ENCODE data around the gene GPRIN3.

Gene GPRIN3
- 90.4 to 216 (median 143) reads per million in 4 experiments for total RNA-seq

- DNase-seq, result peak; percentile 34
These were observed at the start of gene GPRIN3 for GRCh38 chr4:89307446-89308160. Gene GPRIN3, minus strand, starts transcription at chr4:89307800. Its CDS starts 57,690 bp downstream, at chr4:89250110.

DNA sequence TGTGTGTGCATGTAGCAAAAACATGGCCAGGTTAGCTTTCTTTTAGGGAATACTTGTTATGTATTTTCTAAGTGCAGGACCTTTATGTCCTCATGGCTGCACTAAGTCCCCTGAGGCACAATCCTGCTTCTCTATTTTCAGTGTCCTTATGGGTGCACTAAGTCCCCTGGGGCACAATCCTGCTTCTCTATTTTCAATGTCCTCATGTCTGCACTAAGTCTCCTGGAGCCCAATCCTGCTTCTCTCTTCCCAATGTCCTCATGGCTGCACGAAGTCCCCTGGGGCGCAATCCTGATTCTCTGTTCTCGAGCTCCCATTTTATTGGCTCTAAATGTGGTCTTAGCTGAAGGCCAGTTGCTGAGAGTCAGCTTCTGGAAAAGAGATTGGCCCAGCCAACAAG, 49.7 kb upstream of the GPRIN3 start:
- DNase-seq, result no peak

- no peak for DNase-seq
These were observed 48.5 kb upstream of the GPRIN3 start for GRCh38 chr4:89356086-89356485.

GRCh38 chr4:89353514-89353913, 45.9 kb upstream of the GPRIN3 start:
- no peak for DNase-seq

DNA sequence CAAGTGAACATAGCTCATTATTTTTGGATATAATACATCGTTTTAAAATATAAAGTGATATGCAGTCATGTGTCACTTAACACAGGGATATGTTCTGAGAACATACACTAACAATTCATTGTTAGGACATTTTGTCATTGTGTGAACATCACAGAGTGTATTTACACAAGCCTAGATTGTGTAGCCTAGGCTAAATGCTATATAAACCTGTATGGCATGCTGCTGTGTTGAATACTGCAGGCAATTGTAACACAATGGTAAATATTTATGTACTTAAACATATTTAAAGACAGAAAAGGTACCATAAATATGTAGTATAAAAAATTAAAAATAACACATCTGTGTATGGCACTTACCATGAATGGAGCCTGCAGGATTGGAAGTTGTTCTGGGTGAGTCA, 44.9 kb upstream of the GPRIN3 start:
- no peak for DNase-seq

- no peak for DNase-seq
These were observed 43.6 kb upstream of the GPRIN3 start for GRCh38 chr4:89351201-89351600.

- DNase-seq, result no peak
These were observed 39.9 kb upstream of the GPRIN3 start for GRCh38 chr4:89347363-89348025.

GRCh38 chr4:89344571-89344970, 37.0 kb upstream of the GPRIN3 start:
- no peak for DNase-seq

DNA sequence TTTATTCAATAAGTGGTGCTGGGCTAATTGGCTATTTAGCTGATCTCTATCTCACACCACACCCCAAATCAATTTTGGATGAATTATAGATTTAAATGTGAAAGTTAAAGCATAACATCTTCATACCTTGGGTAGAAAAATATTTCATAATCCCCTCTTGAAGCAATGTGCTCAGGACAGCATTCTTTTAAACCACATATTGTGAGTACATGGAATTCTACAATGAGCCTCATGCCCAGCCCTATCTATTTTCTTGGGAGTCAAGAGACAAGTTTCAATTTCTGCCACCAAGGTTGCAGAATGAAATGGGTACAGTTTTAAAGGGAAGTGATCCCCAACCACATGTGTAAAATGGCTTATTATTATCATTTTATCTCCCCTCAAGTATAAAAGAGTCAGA, 30.6 kb upstream of the GPRIN3 start:
- DNase-seq, result no peak

- DNase-seq, result no peak
These were observed 30.1 kb upstream of the GPRIN3 start for GRCh38 chr4:89337681-89338080.

DNA sequence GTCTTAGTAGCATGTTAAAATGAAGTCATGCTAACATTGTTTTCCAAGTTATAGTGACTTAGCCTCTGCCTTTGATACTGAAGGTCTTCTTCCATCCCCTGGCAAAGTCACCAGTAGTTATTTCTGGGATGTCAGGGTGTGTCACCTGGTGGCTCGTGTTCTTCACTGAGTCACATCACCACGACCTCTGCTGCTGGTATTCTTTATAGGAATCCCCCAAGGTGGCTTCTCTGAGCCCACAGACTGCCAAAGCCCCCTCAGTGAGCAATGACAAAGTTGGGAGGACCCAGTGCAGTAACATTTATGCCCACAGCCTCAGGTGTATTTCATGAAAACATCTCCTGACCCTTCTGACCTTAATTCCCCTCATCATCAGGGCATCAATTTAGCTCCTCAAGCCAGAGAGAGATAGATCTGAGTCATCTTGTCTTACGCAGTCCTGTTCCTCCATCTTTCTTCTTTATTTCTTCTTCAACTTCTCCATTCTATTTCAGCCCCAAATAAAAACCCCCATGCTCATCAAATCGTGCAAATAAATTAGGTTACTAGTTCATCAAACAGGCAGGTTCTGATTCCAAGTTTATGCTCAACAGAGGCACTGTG, 29.3 kb upstream of the GPRIN3 start:
- no peak for DNase-seq

- DNase-seq, result no peak
These were observed 27.2 kb upstream of the GPRIN3 start for GRCh38 chr4:89334830-89335229.

DNA sequence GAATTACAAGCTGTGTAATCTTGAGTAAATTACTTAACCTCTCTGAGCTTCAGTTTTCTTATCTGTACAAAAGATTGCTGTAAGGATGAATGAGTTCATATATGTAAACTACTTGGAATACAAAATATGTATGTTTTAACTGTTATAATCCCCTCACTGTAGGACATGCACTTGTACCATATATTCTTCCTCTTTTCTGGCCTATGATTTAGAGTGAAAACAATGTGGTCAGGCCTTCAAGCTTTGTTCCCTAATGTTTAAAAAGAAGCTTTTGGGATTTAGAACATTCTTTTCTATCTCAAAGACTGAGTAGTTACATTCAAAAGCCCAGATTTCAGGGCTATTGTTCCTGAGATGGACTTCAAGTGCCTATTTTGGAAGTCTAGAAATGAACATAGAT, 26.7 kb upstream of the GPRIN3 start:
- no peak for DNase-seq

GRCh38 chr4:89331686-89332544, 24.3 kb upstream of the GPRIN3 start:
- DNase-seq, result no peak

GRCh38 chr4:89331197-89331596, 23.6 kb upstream of the GPRIN3 start:
- no peak for DNase-seq

DNA sequence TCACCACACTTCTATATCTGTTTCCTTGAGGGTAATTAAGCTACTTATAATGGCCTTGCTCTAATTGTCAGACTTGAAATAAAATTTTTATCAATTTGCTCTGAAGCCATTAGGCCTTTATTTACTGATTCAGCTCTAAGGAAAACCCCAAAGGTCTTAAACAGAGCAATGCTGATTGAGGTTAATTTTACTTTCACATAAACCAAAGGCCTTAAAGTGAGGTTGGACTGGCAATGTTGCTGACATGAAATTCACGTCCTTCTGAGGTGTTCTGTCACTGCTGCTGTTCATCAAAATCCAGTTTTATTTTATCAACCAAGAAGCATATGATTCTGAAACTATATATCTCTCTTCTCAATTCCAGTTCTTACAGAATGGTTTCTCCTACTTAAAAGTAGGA, 21.7 kb upstream of the GPRIN3 start:
- no peak for DNase-seq

- no peak for DNase-seq
These were observed 17.1 kb upstream of the GPRIN3 start for GRCh38 chr4:89324671-89325070.

DNA sequence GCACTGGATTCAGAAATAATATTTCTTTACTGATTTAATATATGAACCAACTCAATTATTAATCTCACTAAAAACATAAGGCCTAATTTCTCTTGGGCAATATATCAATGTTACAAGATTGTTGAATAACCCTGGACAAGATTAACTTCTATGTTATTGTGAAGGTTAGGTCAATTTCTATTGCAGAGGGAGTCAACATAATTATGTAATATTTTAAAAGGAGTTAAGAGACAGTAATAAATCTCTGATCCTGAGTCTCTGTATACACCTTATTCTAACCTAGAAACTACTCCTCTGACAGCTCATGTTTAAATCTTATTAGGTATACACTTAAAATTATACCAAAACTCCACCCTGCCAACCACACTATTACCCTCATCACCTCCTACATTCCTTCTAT, 15.1 kb upstream of the GPRIN3 start:
- no peak for DNase-seq

DNA sequence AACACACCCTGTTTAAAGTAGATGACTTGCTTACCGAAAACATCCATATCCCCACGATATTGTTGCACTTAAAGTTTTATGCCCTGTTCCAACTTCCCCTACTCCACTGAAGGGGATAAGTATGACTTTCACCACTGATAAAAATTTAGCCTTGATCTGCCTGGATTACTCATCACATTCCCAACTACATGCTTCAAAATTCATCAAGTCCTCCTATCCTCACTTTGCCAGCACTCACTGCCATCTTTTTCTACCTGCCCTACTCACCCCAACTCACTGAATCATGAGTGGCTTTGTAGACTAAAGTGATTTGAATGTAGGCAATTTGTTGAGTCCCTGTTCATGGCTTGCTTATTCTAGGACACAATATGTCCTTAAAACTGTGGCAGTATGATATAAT, 12.2 kb upstream of the GPRIN3 start:
- no peak for DNase-seq

GRCh38 chr4:89316931-89317366, 9.3 kb upstream of the GPRIN3 start:
- no peak for DNase-seq

- DNase-seq, result no peak
These were observed 8.6 kb upstream of the GPRIN3 start for GRCh38 chr4:89316211-89316610.

GRCh38 chr4:89314291-89314690, 6.7 kb upstream of the GPRIN3 start:
- no peak for DNase-seq

- DNase-seq, result no peak
These were observed 4.5 kb upstream of the GPRIN3 start for GRCh38 chr4:89312066-89312465.

Measured in effector CD8-positive, alpha-beta T cell (primary cell).